ENCODE results near the gene CASP3. TPM values are rescaled to one million over a fixed set of nuclear protein-coding genes. Genes with fewer than 3 reads are reported as not detected.

The CASP3 gene
- total and polyA plus RNA-seq, 9 of the 15 experiments (the other 6 are each of a cell fraction or from before 2014, with no cell fraction given), result 17.6 to 40.1 (median 31.8) TPM

- no peak for TF ChIP-seq MCM3 (IDR thresholded peaks at IDR 0.05)
- no peak for TF ChIP-seq RAD21 (CRISPR knock-in tag; conservative IDR thresholded peaks at IDR 0.05 in 1 of 2, IDR thresholded peaks at IDR 0.05 in 1 of 2)
- TF ChIP-seq, protein P1, sequence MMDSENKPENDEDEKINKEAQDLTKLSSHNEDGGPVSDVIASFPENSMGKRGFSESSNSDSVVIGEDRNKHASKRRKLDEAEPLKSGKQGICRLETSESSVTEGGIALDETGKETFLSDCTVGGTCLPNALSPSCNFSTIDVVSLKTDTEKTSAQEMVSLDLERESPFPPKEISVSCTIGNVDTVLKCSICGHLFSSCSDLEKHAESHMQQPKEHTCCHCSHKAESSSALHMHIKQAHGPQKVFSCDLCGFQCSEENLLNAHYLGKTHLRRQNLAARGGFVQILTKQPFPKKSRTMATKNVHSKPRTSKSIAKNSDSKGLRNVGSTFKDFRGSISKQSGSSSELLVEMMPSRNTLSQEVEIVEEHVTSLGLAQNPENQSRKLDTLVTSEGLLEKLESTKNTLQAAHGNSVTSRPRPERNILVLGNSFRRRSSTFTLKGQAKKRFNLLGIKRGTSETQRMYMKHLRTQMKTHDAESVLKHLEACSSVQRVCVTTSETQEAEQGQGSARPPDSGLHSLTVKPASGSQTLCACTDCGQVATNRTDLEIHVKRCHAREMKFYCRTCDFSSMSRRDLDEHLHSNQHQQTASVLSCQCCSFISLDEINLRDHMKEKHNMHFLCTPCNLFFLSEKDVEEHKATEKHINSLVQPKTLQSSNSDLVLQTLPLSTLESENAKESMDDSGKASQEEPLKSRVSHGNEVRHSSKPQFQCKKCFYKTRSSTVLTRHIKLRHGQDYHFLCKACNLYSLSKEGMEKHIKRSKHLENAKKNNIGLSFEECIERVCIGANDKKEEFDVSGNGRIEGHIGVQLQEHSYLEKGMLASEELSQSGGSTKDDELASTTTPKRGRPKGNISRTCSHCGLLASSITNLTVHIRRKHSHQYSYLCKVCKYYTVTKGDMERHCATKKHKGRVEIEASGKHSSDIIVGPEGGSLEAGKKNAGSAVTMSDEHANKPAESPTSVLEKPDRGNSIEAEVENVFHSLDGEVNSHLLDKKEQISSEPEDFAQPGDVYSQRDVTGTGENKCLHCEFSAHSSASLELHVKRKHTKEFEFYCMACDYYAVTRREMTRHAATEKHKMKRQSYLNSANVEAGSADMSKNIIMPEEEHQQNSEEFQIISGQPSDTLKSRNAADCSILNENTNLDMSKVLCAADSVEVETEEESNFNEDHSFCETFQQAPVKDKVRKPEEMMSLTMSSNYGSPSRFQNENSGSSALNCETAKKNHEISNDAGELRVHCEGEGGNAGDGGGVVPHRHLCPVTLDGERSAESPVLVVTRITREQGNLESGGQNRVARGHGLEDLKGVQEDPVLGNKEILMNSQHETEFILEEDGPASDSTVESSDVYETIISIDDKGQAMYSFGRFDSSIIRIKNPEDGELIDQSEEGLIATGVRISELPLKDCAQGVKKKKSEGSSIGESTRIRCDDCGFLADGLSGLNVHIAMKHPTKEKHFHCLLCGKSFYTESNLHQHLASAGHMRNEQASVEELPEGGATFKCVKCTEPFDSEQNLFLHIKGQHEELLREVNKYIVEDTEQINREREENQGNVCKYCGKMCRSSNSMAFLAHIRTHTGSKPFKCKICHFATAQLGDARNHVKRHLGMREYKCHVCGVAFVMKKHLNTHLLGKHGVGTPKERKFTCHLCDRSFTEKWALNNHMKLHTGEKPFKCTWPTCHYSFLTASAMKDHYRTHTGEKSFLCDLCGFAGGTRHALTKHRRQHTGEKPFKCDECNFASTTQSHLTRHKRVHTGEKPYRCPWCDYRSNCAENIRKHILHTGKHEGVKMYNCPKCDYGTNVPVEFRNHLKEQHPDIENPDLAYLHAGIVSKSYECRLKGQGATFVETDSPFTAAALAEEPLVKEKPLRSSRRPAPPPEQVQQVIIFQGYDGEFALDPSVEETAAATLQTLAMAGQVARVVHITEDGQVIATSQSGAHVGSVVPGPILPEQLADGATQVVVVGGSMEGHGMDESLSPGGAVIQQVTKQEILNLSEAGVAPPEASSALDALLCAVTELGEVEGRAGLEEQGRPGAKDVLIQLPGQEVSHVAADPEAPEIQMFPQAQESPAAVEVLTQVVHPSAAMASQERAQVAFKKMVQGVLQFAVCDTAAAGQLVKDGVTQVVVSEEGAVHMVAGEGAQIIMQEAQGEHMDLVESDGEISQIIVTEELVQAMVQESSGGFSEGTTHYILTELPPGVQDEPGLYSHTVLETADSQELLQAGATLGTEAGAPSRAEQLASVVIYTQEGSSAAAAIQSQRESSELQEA (IDR thresholded peaks at IDR 0.05; ENCODE audit: low read depth), result no peak
- TF ChIP-seq SIN3A (IDR thresholded peaks at IDR 0.05; ENCODE audit: borderline replicate concordance in 2 of 2, control insufficient read depth in 1 of 2, low read depth in 2 of 2, low read length in 2 of 2), result no peak; a peak in 1 of 4 replicates
- TF ChIP-seq KDM5B (IDR thresholded peaks at IDR 0.05; ENCODE audit: insufficient replicate concordance, low read depth, low read length), result peak; percentile 6
- no peak for TF ChIP-seq ZNF395 (CRISPR knock-in tag; IDR thresholded peaks at IDR 0.05)
- 0 out of 2 replicates have a peak, but pooled peaks have one; percentile 17 for TF ChIP-seq VEZF1 (CRISPR knock-in tag; IDR thresholded peaks at IDR 0.05)
- TF ChIP-seq, protein P2, sequence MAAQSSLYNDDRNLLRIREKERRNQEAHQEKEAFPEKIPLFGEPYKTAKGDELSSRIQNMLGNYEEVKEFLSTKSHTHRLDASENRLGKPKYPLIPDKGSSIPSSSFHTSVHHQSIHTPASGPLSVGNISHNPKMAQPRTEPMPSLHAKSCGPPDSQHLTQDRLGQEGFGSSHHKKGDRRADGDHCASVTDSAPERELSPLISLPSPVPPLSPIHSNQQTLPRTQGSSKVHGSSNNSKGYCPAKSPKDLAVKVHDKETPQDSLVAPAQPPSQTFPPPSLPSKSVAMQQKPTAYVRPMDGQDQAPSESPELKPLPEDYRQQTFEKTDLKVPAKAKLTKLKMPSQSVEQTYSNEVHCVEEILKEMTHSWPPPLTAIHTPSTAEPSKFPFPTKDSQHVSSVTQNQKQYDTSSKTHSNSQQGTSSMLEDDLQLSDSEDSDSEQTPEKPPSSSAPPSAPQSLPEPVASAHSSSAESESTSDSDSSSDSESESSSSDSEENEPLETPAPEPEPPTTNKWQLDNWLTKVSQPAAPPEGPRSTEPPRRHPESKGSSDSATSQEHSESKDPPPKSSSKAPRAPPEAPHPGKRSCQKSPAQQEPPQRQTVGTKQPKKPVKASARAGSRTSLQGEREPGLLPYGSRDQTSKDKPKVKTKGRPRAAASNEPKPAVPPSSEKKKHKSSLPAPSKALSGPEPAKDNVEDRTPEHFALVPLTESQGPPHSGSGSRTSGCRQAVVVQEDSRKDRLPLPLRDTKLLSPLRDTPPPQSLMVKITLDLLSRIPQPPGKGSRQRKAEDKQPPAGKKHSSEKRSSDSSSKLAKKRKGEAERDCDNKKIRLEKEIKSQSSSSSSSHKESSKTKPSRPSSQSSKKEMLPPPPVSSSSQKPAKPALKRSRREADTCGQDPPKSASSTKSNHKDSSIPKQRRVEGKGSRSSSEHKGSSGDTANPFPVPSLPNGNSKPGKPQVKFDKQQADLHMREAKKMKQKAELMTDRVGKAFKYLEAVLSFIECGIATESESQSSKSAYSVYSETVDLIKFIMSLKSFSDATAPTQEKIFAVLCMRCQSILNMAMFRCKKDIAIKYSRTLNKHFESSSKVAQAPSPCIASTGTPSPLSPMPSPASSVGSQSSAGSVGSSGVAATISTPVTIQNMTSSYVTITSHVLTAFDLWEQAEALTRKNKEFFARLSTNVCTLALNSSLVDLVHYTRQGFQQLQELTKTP (IDR thresholded peaks at IDR 0.05; ENCODE audit: low read depth in 1 of 2, partially characterized antibody in 2 of 2), result no peak
- no peak for TF ChIP-seq ZNF134 (CRISPR knock-in tag; conservative IDR thresholded peaks at IDR 0.05)
These were observed 778 bp downstream of the CASP3 start (continued) for GRCh38 chr4:184648313-184649025.
